GM12872 (cell line): Measurements from ENCODE around the gene SERPINA6.

Source experiments
- TF ChIP-seq, protein P1 (sequence below): IDR thresholded peaks from 3 replicates; pipeline ENCODE4 v1.5.1; 2011; ENCODE audit warnings: low read depth, mild to moderate bottlenecking, low read length, moderate library complexity; ENCODE audit not compliant: insufficient read depth

Gene SERPINA6

DNA sequence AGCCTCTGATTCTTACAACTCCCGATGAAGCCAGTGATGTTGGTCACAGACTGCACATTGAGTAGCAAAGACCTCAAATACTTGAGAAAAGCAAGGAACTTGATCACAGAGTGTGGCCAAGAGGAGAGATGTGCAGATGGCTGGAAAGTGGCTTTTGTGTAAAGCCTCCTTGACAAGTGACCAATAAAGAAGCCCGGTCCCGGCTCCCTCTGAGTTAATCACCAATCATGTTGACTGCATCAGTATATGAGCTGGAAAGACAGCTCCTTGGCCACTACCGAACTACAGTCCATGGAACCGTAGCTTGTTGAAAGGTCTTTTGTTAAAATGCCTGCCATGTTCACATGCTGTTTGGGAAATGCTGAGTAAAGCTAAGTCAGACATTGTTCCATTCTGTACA lies 23.7 kb upstream of the SERPINA6 start:
- TF ChIP-seq, protein P1, sequence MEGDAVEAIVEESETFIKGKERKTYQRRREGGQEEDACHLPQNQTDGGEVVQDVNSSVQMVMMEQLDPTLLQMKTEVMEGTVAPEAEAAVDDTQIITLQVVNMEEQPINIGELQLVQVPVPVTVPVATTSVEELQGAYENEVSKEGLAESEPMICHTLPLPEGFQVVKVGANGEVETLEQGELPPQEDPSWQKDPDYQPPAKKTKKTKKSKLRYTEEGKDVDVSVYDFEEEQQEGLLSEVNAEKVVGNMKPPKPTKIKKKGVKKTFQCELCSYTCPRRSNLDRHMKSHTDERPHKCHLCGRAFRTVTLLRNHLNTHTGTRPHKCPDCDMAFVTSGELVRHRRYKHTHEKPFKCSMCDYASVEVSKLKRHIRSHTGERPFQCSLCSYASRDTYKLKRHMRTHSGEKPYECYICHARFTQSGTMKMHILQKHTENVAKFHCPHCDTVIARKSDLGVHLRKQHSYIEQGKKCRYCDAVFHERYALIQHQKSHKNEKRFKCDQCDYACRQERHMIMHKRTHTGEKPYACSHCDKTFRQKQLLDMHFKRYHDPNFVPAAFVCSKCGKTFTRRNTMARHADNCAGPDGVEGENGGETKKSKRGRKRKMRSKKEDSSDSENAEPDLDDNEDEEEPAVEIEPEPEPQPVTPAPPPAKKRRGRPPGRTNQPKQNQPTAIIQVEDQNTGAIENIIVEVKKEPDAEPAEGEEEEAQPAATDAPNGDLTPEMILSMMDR = no peak

DNA sequence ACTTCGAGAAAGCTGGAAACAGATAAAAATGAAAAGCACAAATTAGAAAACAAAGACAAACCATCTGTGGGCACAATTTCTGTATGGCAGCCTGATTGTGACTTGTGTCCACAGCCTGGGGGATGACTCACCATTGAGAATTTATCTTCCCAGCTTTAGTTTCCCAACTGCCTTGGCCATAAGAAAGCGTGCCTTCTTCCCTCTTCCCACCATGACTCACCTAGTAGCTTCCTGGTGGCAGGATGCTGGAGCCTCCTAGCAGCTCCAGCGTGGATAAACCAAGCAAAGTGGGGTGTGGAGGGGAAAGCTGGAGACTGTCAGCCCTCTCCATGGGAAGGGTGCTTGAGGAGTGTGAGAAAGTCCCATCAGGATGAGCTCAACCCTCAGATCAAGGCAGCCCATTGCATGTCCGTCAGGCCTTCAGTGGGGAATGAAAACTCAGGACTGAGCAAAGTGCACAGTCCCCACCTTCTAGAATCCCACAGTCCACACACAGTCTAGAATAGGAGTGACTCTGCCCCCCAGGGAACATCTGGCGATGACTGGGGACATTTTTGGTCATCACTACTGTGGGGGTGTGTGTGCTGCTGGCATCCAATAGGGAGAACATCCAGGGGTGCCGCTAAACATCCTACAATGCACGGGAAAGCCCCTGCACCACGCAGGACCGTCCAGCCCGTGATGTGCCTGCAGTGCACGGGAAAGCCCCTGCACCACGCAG lies 22.4 kb upstream of the SERPINA6 start:
- TF ChIP-seq, protein P1 = no peak

DNA sequence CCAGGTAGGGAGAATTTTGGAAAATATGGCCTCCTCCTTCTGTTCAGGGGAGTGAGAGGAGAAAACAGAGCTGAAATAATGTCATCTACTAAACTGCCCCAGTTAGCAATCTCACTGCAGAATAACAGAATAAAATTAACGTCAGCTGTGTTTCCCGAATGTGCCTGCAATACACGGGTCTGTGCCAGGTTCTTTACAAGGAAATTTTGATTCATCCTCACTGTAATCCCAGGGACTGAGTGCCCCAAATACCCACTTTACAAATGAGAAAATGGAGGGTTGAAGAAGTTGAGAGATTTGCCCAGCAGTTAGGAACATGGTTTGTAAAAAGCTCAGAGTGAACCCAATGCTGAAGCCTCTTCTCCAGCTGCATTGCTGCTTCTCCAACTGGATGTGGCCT lies 21.3 kb upstream of the SERPINA6 start:
- TF ChIP-seq, protein P1 = no peak

DNA sequence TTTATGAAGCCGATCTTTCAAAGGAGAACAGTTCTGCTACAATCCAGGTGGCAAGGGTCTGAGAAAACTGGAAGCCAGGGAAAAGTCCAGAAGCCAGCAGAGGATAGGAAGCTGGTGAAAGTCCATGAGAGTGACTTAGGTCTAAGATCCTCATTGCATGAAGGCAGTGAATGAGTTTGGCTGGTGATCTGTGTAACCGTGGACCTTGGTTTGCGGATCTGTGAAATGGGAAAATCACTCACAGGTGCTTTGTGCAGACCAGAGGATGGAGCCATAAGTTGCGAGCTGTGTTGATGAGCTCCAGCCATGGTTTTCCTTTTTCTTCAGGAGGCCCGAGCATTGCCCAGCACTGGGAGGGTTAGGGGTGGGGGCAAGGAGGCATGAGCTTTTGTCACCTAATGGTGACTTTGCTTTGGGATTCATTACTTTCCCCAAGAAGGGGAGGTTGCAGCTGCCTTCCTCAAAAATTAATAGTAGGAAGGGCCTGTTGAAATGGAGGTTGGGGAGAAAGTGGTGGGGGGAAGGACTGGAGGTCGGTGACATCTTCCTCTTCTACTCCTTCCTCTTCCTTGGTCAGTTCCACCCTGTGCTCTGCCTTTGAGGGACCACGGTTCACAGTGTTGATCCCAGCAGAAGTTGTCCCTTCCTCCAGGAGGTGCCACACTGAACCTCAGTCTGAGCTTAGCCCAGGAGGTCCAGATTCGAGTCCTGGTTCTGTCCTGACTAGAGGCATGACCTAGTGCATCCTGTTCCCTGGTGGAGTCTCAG lies 20.3 kb upstream of the SERPINA6 start:
- TF ChIP-seq, protein P1 = no peak

DNA sequence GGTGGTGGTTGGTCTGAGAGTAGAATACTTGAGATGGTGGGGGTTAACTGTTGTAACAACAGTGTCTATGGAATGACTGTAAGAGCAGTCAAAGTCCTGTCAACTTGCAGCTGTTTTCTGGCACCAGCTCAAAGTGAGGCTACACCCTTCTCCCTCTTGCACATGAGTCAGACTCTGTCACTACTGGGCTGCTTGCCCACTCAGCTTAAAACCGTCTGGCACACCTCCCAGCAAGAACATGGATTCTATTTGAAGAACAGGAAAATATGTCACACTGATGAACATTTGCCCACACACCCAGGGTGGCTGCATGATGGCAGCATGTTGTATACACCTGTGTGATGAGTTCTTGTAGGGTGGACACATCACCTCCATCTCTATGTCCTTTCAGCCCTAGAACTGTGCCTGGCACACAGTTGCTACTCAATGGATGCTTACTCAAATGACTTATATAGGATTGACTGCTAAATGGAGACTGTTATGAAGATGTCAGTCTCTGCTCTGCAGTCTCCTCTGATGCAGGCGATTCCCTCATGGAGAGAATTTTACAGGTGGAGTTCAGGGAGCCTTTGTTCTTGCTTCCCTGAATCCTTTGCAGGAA lies 19.3 kb upstream of the SERPINA6 start:
- TF ChIP-seq, protein P1 = no peak

DNA sequence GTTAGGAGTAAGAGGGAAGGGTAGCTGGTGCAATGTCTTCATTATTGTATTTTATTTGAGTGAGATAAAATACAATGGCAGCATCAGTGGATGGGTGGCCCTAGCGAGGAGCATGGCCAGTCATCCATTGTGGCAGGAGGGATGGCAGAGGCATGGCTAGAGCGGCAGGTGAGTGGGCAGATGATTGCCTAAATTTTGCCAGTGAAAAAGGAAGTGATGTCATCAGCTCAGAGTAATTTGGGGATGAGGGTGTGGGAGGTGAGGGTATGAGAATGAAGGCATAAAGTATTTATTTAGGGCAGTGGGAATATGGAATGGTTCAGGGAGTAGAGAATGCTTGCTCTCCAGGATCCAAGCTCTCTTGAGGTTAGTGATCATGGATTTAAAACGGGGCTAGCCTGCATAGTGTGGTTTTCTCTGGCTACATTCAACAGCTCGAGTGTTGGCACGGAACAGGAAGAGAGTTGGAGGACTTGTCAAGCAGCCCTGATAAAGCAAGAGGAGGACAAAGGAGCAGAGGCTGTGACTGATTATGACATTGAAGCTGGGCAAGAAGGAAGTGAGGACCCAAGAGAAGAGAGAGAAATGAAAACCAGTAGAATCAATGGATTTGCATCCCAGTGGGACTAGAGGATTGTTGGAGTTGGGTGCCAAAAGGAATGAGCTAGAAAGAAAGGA lies 18.7 kb upstream of the SERPINA6 start:
- TF ChIP-seq, protein P1 = no peak

DNA sequence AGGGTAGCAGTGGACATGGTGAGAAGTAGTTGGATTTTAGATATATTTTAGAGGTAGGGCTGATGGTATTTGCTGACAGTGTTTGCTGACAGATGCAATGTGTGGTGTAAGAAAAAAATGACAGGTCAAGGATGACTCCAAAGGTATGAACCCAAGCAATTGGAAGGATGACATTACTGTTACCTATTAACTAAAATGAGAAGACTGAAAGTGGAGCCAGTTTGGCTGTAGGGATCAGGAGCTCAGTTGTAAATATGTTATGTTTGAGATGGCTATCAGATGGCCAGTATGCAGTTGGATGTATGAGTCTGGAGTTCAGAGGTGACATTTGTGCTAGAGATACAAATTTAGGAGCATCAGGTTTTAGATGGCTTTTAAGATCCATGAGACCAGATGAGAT lies 17.4 kb upstream of the SERPINA6 start:
- TF ChIP-seq, protein P1 = no peak
